Stimulated activated CD8-positive, alpha-beta memory T cell treated with anti-CD3 and anti-CD28 coated beads, Interleukin-12 subunit alpha, Interleukin-12 subunit beta, amount 100 ng/mL, for 24 hours (primary cell): ENCODE results near the gene YY2.
A peak's percentile ranks its signal among the peaks of the same experiment; 100 is the strongest.
"Not testable (repeated sequence)": the region's sequence is repeated elsewhere in the genome, so short reads cannot be mapped to it uniquely, and the experiment has no call there.

Source experiments
- DNase-seq: peaks from one replicate; pipeline ENCODE4 v3.0.0-alpha.2; 2020; ENCODE audit errors: extremely low read depth

Gene YY2

DNA sequence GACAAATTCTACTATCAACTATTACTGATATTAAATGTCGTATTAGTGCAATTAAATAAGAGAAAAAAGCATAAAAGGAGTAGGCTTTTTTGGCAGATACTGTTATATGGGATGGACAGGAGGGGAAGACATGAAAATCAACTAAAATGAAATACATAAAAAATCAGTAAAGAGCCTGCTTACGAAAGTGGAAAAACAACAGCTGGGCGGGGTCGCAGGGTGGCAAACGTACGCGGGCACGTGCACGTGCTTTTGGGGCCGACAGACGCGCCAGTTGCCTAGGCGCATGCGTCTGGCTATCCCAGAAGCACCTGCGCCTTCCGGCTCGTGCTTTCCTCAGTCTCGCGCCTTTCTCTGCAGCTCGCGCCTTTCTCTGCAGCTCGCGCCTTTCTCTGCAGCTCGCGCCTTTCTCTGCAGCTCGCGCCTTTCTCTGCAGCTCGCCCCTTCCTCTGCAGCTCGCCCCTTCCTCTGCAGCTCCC lies at the start of gene YY2:
TSS of gene YY2 (plus strand) at position 51 of the 479 bp plus-strand sequence. CDS start 498 bp downstream, outside the sequence.
- no peak for DNase-seq

DNA sequence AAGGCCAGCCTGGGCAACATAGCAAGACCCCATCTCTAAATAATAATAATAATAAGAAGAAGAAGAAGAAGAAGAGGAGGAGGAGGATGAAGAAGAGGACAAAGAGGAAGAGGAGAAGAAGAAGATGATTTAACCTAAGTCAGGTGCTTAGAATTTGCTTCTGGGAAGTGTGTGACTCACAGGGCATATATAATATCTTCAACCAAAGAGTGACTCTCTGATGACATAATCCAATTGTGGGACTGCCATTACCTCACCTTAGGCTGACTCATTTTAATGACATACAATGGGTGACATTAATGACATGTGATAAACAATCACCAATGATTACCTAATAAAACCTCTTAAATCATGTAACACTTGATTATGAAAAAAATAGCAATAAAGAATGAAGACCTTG lies 49.1 kb upstream of the YY2 start:
- DNase-seq = no peak

DNA sequence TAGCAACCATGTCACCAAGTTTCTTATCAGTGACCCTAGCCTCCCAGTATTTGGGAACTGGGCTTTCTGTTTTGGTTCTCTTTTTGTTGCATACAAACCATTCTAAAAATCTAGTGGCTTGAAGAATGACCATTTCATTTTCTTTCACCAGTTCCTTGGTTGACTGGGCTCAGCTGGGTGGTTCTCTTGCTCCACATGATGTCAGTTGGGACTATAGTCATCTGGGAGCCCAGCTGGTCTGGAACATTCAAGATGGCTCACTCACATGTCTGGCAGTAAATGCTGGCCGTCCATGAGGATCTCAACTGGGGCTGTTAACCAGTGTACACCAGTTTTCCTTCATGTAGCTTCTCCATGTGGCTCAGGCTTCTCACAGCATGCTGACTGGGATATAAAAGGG lies 44.0 kb upstream of the YY2 start:
- DNase-seq = no peak

DNA sequence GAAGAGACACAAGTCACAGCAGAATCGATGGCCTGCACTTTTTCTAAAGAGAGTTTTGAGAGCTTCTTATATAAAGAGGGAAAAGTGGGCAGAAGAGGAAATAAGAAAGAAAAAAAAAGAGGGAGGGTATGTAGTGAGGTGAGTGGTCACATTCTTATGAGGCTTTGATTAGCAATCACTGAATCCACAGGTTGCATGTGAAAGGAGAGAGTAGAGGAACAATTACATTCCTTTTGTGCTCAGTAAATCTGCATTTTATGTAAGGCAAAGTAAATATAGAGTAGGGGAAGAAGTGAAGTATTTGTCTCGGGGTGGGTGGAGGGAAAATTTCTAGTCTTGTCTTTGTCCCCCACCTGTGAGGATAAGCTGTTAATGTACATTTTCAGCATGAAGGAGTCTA lies 43.2 kb upstream of the YY2 start:
- no peak for DNase-seq

DNA sequence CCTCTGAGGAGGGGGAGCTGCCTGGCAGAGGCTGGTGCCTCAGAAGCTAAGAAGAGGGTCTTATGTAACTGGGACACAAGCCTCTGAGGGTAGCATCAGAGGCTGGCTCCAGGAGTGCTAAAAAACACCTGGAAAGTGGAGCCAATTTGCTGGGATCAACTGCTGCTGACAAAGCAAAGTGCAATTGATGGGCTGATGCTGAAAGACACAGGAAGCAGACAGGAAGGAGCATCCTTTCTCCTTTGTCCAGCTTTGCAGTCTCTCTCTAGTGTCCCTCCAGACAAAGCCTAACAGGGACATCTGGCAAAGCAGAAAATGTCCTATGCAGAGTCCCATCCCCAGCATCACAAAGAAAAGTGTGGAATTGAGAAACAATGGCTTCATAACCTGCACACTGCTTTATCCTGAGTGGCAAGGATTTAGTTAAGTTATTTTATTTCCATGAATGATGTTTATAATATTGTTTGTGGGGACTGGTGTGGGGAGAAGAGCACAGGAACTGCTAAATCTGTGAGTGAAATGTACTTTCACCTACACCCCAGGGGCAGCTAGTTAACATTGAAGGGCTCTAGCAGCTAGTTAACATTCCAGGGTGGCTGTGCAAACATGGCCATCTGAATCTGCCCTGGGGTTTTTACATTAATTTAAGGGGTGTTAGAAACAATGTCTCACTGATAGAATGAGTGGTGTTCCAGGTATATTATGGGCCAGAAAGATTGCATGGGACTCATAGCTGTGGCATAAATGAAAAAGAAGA lies 42.0 kb upstream of the YY2 start:
- no peak for DNase-seq

DNA sequence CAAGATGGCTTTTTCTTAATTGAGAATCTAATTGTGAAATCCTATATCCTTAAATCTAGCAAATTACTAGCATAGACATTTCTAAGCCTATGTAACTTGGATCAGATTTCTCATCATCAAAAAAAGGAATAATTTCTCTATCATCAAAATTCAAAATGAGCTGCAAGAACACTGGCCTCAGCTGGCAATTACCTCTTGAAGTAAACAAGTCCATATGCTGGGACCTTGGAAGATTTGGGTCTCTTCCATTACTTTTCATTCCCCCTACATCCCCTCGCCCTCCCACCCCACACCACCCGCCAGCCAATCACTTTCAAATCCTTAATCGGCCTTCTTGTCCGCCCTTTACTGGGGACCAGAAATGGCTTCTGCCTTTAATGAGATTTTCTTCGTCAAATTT lies 39.7 kb upstream of the YY2 start:
- no peak for DNase-seq

DNA sequence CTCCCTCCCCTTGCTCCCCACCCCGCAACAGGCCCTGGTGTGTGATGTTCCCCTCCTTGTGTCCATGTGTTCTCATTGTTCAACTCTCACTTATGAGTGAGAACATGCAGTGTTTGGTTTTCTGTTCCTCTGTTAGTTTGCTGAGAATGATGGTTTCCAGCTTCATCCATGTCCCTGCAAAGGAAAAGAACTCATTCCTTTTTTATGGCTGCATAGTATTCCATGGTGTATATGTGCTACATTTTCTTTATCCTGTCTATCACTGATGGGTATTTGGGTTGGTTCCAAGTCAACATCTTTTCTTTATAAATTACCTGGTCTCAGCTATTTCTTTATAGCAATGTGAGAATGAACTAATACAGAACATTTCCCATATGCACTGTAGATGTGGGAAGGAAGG lies 35.6 kb upstream of the YY2 start:
- DNase-seq = not testable (repeated sequence)

DNA sequence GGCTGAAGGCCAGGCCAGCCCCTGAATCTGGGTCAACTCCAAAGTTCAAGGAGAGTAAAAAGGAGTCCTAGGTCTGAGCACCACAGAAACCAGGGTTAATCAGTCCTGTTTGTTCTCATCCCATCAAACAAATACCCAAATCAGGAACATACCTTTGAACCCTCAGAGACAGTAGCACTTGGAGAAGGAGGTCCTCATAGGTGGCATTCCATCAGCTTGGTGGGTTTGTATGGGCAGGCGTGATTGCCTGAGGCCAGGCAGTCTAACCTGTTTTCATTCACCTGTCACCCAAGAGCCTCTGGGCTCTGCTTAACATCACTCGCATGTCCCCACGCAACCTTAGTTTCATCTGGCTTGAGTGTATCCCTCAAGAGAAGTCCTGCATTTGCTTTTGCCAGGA lies 33.9 kb upstream of the YY2 start:
- DNase-seq = no peak

DNA sequence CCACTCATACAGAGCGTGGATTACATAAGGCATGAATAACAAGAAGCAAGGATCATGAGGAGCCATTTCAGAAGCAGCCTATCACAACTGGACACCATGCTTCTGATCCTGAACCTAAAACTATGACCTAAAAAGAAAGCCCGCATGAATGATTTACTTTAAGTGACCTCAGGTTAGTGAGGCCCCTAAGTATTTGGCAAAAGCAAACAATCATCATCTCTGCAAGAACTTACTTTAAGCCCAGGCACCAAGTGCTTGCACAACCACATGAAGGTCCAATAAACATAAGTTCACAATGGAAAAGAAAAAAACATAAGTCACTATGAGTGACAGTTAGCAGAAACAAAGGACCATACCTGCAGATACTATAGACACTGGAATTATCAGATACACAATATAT lies 24.3 kb upstream of the YY2 start:
- DNase-seq = no peak

DNA sequence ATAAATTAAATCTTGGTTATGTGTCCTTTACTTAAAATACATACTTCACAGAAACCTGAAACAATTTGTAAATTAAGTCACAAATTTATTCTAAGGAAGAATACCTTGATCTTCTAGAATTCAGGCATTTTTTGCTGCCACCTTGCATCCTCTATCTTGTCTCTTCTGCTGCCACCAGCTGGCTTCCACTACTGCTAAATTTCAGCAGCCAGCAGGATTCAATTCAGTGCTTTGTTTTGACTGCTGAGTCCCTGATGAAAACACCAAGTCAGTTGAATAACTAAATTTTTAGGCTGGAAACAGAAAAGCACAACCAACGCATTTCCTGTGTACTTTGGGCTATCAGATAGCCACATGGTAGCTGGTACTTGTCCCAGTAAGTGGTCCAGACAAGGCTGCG lies 18.7 kb upstream of the YY2 start:
- no peak for DNase-seq

DNA sequence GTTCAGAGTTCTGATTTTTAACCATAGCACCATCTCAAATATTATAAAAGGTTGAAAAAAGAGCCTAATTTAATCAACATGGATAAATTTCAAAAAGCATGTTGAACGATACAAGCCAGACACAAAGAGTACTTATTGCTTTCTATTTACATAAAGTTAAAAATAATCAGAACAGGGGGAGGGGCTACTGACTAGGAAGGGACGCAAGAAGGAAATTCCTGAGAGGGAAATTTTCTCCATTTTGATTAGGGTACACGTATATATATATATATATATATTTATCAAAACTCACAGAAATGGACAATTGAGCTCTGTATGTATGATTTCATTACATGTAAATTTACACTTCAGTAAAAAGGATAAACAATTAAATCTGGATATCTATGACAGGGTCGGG lies 16.9 kb upstream of the YY2 start:
- DNase-seq = no peak

DNA sequence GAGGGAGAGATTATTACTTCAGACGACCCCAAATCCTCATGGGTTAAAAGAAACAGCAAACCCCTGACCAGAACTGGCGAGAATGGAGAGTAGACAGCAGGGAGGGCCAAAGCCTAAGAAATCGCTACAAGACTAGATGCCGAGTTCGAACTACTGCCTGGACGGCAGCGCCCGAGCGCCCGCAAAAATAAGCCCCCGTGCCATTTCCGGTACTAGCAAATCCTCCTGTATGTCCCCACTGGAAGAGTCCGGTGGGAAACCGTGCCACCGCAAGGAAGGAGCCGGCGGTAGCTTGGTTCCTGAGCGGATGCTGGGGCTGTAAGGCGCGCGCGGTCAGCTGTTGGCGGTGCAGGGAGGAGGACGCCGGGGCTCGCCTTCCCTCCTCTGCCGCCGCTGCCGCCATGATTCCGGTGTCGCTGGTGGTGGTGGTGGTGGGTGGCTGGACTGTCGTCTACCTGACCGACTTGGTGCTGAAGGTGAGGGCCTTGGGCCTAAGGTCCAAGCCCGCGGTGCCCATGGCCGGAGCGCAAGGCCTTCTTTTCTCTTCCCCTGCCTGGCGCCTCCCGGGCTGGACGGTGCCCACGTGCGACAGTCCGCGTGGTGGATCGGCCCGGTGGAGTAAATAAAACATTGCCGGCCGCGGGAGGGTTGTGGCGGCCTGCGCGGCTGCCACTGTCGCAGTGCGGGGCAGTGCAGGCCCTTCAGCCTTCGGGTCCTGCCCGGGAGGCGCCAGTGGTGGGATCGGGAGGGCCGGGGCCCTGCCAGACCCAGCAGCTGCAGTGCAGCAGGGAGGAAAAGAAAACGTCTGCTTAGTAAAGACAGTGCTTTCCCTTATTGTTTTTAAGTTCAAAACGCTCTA lies 16.2 kb upstream of the YY2 start, which contains the start of gene MBTPS2:
TSS of gene MBTPS2 (plus strand) at position 284 of the 859 bp plus-strand sequence. CDS start at position 402, 118 bp downstream.
- peak; percentile 31 for DNase-seq

DNA sequence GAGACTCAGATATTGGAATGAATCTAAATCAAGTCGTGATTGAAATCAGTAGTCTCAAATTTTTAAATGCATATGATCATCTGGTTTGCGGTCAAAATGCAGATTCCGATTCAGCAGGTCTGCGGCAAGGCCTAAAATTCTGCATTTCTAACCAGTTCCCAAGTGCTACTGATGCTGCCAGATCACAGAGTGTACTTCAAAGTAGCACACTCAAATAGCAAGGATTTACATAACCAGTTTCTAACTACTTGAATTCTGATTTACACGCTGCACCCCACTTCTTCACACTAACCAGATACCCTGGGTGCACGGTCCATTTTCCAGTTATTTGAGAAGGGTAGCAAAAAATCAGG lies 15.6 kb upstream of the YY2 start:
- no peak for DNase-seq

DNA sequence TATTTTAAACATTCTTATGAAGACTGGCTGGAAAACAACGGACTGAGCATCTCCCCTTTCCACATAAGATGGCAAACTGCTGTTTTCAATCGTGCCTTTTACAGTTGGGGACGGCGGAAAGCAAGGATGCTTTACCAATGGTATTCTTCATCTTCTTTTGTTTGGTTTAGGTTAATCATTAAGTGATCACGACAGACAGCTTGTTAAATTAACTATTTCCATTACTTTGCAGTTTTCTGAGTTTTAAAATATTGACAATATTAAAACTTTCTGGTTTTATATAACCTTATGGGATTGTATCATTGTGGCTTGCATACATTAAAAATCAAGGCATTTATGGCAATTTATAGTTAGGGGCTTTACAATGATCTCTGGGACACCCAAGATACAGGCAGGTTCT lies 12.6 kb upstream of the YY2 start:
- DNase-seq = no peak

DNA sequence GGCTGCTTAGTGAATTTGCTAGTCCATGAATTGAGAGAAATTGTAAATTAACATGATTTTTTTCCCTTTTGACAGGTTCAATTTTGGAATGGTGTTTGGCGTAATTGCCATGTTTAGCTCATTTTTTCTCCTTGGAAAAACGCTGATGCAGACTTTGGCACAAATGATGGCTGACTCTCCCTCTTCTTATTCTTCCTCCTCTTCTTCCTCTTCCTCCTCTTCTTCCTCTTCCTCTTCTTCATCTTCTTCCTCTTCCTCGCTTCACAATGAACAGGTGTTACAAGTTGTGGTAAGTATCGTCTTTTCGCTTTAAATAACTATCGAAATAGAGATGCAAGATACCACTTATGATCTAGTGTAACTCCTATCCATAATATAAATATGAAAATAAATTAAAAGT lies 10.7 kb upstream of the YY2 start:
- no peak for DNase-seq

DNA sequence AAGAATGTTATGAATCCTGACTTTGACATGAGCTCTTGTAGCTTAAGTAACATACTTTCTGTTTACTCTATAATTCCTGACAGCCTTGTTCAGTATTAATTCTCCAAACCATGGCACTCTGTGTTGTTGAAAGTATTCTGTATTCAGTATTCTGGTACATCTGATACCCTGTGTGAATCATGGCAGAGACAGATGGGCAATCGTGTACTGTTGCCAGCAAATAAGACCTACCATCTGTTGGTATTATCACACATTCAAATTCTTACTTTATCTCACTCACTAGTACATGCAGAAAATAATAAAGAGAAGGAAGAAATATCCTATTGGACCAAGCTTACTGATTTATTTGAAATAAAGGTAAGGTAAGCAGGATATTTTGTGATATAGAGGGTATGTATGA lies 8.4 kb upstream of the YY2 start:
- no peak for DNase-seq

DNA sequence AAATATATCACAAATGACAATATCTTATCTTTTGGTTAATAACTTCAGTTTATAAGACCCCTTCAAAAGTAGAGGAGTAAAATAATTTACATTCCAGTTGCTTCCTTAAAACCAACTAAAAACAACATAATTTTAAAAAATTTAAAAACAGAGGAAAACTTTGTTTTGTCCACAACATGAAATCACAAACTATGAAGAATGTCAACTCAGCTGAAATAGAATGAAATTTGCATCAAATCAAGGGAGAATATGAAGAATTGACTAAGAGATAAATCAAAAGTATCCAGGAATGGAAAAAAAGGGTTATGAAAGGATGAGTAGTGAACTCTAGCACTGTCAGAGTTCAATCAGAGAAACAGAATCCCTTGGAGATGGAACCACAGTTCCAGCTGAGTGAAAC lies 2.2 kb upstream of the YY2 start:
- DNase-seq = no peak

DNA sequence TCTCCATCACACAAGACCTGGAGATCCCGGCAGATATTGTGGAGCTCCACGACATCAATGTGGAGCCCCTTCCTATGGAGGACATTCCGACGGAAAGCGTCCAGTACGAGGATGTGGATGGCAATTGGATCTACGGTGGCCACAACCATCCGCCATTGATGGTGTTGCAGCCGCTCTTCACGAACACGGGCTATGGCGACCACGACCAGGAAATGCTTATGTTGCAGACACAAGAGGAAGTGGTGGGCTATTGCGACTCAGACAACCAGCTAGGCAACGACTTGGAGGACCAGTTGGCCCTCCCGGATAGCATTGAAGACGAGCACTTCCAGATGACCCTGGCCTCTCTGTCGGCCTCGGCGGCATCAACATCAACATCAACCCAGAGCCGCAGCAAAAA lies 717 bp downstream of the YY2 start:
- DNase-seq = no peak

DNA sequence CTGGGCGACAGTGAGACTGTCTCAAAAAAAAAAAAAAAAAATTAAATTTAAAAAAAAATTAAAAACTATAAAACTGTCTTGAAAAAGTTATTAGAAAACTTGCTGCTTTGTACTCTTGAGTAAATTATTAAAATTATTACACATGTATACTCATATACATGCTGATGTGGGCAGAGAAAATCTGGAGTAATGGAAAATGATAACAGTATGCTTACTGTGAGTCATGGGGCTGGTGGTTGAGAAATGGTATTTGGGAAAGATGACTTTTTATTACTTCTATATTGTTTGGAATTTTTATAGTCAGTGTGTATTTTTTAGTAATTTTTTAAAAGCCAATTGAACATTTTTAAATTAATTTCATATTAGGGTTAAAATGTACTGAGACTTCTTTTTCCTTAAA lies 7.5 kb downstream of the YY2 start:
- DNase-seq = no peak

DNA sequence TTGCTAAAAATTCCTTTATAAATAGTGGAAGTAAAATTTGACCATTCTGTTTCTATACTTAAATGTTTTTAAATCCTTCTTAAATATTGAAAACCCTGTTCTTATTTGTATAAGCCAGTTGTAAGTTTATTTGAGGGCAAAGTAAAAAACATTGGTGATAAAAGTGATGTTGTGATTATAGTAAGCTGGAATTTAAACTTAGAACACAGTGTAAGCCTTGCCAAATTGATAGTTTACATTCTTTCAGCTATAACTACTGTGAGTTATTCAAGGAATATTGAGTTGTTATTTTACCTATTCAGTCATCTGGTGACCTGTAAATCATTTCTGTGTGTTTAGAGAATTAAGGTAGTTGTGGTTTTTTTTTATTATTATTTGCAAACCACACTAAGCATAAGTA lies 9.6 kb downstream of the YY2 start:
- DNase-seq = no peak

DNA sequence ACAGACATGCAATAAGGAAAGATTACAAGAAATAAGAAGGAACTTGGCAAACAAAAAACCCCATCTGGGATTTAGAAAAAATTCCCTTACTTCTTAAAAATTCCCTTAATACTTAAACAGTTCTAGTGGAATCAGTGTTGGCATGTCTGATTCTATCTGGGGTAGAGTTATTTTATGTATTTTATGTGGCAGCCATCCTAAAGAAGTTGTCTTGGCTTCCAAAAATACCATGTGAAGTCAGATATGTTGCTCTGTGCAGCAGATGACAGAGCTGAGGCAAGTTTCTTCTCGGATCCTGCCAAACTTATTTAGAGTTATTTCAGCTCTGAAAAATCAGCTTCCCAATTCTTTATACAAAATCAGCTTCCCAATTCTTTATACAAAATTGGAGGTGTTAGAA lies 14.7 kb downstream of the YY2 start:
- DNase-seq = no peak

DNA sequence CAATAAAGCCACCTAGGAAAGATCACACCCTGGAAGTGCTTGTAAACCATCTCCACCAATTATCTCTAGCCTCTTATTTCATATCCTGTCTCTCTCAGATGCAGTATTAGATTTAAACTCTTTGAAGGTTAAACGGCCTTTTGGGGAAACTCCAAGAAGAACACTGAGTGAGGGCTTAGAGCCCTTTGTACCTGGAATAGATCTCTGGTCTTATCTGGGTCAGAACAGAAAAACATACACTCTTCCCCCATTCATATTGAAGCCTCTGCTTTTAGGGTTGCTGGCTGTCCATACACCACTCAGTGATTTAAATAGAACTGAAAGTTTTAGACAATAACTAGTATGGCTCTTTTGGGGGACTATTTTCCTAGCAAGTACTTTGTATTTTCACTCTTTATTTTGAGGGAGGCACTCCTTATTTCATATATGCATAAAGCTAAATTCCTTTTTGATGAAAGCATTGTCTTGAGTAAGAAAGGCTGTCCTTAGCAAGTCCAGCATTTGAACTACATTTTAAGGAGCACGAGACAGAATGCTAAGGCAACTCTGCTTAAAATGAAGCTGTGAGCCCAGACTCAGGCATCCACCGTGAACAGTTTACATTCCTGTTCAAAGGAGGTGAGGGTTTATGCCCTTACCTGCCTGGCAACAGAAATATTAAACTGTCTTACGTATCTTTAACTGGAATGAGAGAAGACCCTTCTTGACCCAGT lies 17.4 kb downstream of the YY2 start:
- no peak for DNase-seq
